HepG2 (cell line): ENCODE data around the gene TLL2. TPM values are rescaled to one million over a fixed set of nuclear protein-coding genes. Genes with fewer than 3 reads are reported as not detected.

ENCODE experiments used
- HNF1B ChIP-seq: sonication (generic); formaldehyde crosslinking; IDR thresholded peaks from 2 replicates; pipeline ENCODE4 v1.5.1; 2020; ENCODE audit warnings: mild to moderate bottlenecking, moderate library complexity, missing genetic modification reagents
- IKZF5 ChIP-seq: IDR thresholded peaks from 2 replicates; pipeline ENCODE4 v1.6.1; 2018; ENCODE audit warnings: missing genetic modification reagents, mild to moderate bottlenecking, missing compliant biosample characterization
- MXI1 ChIP-seq: IDR thresholded peaks from 3 replicates; pipeline ENCODE4 v1.6.1; 2012; ENCODE audit warnings: low read depth, low read length, inconsistent platforms, borderline replicate concordance
- MYC ChIP-seq: sonication (generic); formaldehyde crosslinking; IDR thresholded peaks from 2 replicates; pipeline ENCODE4 v1.9.0; 2021; ENCODE audit warnings: missing genetic modification reagents, borderline replicate concordance
- NKX3-1 ChIP-seq: sonication (generic); formaldehyde crosslinking; IDR thresholded peaks from 2 replicates; pipeline ENCODE4 v1.5.0; 2020; ENCODE audit warnings: missing genetic modification reagents
- NR2C2 ChIP-seq: sonication (generic); formaldehyde crosslinking; IDR thresholded peaks from 2 replicates; pipeline ENCODE4 v1.4.0; 2020; ENCODE audit warnings: missing genetic modification reagents, mild to moderate bottlenecking, moderate library complexity, borderline replicate concordance
- PAF1 ChIP-seq: IDR thresholded peaks from 2 replicates; pipeline ENCODE4 v1.6.1; 2016; ENCODE audit warnings: missing genetic modification reagents, missing compliant biosample characterization
- PAWR ChIP-seq: sonication (generic); formaldehyde crosslinking; IDR thresholded peaks from 2 replicates; pipeline ENCODE4 v1.4.0; 2020; ENCODE audit warnings: missing genetic modification reagents, mild to moderate bottlenecking, borderline replicate concordance
- REST ChIP-seq, 2 experiments: IDR thresholded peaks; 2 replicates each; pipeline ENCODE4 v1.6.1; 2011 to 2012; ENCODE audit warnings: low read length in 2 of 2, borderline replicate concordance in 1 of 2, low read depth in 1 of 2, mild to moderate bottlenecking in 1 of 2, moderate library complexity in 1 of 2
- SMAD9 ChIP-seq: sonication (generic); formaldehyde crosslinking; IDR thresholded peaks from 2 replicates; pipeline ENCODE4 v1.5.1; 2020; ENCODE audit warnings: mild to moderate bottlenecking, missing genetic modification reagents
- SRSF4 ChIP-seq: fragments of 200-400 bp; formaldehyde crosslinking; IDR thresholded peaks from one replicate; pipeline ENCODE4 v1.6.1; 2018; ENCODE audit warnings: mild to moderate bottlenecking, low read depth, low read length, moderate library complexity; ENCODE audit not compliant: poor library complexity, severe bottlenecking
- SYNCRIP ChIP-seq: fragments of 200-400 bp; formaldehyde crosslinking; IDR thresholded peaks from 2 replicates; pipeline ENCODE4 v1.6.1; 2018; ENCODE audit warnings: mild to moderate bottlenecking, low read depth, low read length; ENCODE audit not compliant: insufficient read depth
- TBL1XR1 ChIP-seq: fragments of 150-350 bp; IDR thresholded peaks from 2 replicates; pipeline ENCODE4 v1.6.1; 2014; ENCODE audit warnings: borderline replicate concordance, low read length; ENCODE audit not compliant: partially characterized antibody
- TCF7L2 ChIP-seq: IDR thresholded peaks from 2 replicates; pipeline ENCODE4 v1.6.1; 2011; ENCODE audit warnings: mild to moderate bottlenecking, low read depth, low read length, moderate library complexity
- ZBTB14 ChIP-seq: sonication (generic); formaldehyde crosslinking; IDR thresholded peaks from 2 replicates; pipeline ENCODE4 v1.4.0; 2020; ENCODE audit warnings: missing genetic modification reagents
- ZNF280D ChIP-seq: sonication (generic); formaldehyde crosslinking; IDR thresholded peaks from 2 replicates; pipeline ENCODE4 v1.5.1; 2020; ENCODE audit warnings: mild to moderate bottlenecking, missing genetic modification reagents
- ZNF30 ChIP-seq: sonication (generic); formaldehyde crosslinking; IDR thresholded peaks from 2 replicates; pipeline ENCODE4 v1.5.0; 2020; ENCODE audit warnings: mild to moderate bottlenecking, missing genetic modification reagents
- polyA plus RNA-seq, 8 experiments: library from polyadenylated mRNA; depleted of rRNA in 3 of 8; stranded (reverse) in 7 of 8; unstranded in 1 of 8; fragments of >200 nt; fragmentation: Illumina TruSeq in 4 of 8; extraction: Trizol in 4 of 8; gene quantifications; 2 replicates each; pipeline versions ENCODE4 v1.2.1 to v1.2.3, GENCODE V29; 2011 to 2016; ENCODE audit warnings: low read depth in 4 of 8, missing spikeins in 1 of 8, mixed read lengths in 1 of 8; ENCODE audit not compliant: insufficient read depth in 1 of 8
- total RNA-seq, 5 experiments: library from RNA; depleted of rRNA; stranded (reverse); fragments of >200 nt; fragmentation: Illumina TruSeq; extraction: Trizol; gene quantifications; 2 replicates each; pipeline ENCODE4 v1.2.3, GENCODE V29; 2016; ENCODE audit warnings: low read depth in 1 of 5

TLL2 gene
- total and polyA plus RNA-seq, 2 of the 13 experiments (the other 11 are each of a cell fraction or from before 2014, with no cell fraction given), result 0.09 TPM; not detected in 1

GRCh38 chr10:96374985-96375830 is 138.5 kb downstream of the TLL2 start (continued):
- TF ChIP-seq REST (IDR thresholded peaks at IDR 0.05; ENCODE audit: borderline replicate concordance in 1 of 2, low read depth in 1 of 2, low read length in 2 of 2), result no peak
- TF ChIP-seq ZNF30 (CRISPR knock-in tag), result no peak
- 0 out of 2 replicates have a peak, but pooled peaks have one; percentile 40 for TF ChIP-seq ZNF280D (CRISPR knock-in tag)
- no peak for TF ChIP-seq MXI1
- TF ChIP-seq TCF7L2, result no peak
- TF ChIP-seq IKZF5 (CRISPR knock-in tag), result no peak
- no peak for TF ChIP-seq NKX3-1 (CRISPR knock-in tag)
- peak; percentile 45; the same call in 1 of the 2 replicates for TF ChIP-seq MYC (CRISPR knock-in tag)
- no peak for TF ChIP-seq SRSF4
- TF ChIP-seq TBL1XR1, result no peak
- no peak for TF ChIP-seq PAF1
- TF ChIP-seq PAWR (CRISPR knock-in tag), result no peak
- no peak for TF ChIP-seq NR2C2
- TF ChIP-seq ZBTB14, result no peak
- TF ChIP-seq SMAD9 (CRISPR knock-in tag), result no peak
- no peak for TF ChIP-seq HNF1B (CRISPR knock-in tag)
- no peak for TF ChIP-seq SYNCRIP
